ENCODE results near the gene DIP2B.

Gene DIP2B

GRCh38 chr12:50780013-50780412 lies 275.2 kb downstream of the DIP2B start:
- TF ChIP-seq, protein P1, sequence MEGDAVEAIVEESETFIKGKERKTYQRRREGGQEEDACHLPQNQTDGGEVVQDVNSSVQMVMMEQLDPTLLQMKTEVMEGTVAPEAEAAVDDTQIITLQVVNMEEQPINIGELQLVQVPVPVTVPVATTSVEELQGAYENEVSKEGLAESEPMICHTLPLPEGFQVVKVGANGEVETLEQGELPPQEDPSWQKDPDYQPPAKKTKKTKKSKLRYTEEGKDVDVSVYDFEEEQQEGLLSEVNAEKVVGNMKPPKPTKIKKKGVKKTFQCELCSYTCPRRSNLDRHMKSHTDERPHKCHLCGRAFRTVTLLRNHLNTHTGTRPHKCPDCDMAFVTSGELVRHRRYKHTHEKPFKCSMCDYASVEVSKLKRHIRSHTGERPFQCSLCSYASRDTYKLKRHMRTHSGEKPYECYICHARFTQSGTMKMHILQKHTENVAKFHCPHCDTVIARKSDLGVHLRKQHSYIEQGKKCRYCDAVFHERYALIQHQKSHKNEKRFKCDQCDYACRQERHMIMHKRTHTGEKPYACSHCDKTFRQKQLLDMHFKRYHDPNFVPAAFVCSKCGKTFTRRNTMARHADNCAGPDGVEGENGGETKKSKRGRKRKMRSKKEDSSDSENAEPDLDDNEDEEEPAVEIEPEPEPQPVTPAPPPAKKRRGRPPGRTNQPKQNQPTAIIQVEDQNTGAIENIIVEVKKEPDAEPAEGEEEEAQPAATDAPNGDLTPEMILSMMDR (IDR thresholded peaks at IDR 0.05; ENCODE audit: insufficient read depth, low read depth, low read length, missing control alignments): no peak
- no peak overlapping the region for H3K4me3 ChIP-seq (ENCODE audit: low read length)
- DNase-seq (ENCODE audit: low read depth): no peak

GRCh38 chr12:50784501-50784900 lies 279.7 kb downstream of the DIP2B start:
- TF ChIP-seq, protein P1 (IDR thresholded peaks at IDR 0.05; ENCODE audit: insufficient read depth, low read depth, low read length, missing control alignments): no peak
- no peak overlapping the region for H3K4me3 ChIP-seq (ENCODE audit: low read length)
- DNase-seq (ENCODE audit: low read depth): no peak

GRCh38 chr12:50785406-50786001 lies 280.7 kb downstream of the DIP2B start:
- H3K4me3 ChIP-seq (ENCODE audit: low read length): no peak overlapping the region
- TF ChIP-seq, protein P1 (IDR thresholded peaks at IDR 0.05; ENCODE audit: insufficient read depth, low read depth, low read length, missing control alignments): no peak
- peak; percentile 23 for DNase-seq (ENCODE audit: low read depth)

- peak overlapping the region; percentile 25 for H3K4me3 ChIP-seq (ENCODE audit: low read length)
- TF ChIP-seq, protein P1 (IDR thresholded peaks at IDR 0.05; ENCODE audit: insufficient read depth, low read depth, low read length, missing control alignments): no peak
- peak; percentile 99 for DNase-seq (ENCODE audit: low read depth)
Measured at GRCh38 chr12:50786498-50787231, 281.9 kb downstream of the DIP2B start.

- peak; percentile 14 for DNase-seq (ENCODE audit: low read depth)
- no peak overlapping the region for H3K4me3 ChIP-seq (ENCODE audit: low read length)
- TF ChIP-seq, protein P1 (IDR thresholded peaks at IDR 0.05; ENCODE audit: insufficient read depth, low read depth, low read length, missing control alignments): no peak
Measured at GRCh38 chr12:50787618-50788017, 282.8 kb downstream of the DIP2B start.

DNA sequence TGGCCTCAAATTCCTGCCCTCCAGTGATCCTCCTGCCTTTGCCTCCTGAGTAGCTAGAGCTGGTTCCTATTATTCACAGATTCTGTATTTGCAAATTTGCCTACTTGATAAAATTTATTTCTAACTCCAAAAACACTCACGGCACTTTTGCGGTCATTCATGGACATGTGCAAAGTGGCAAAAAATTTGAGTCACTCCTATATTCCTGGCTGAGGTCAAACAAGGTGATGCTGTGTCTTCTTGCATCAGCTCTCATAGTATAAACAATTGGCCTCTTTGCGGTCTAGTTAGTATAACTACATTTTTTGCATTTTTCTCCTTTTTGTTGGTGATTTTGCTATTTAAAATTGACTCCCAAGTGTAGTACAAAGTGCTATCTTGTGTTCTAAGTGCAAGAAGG lies 283.8 kb downstream of the DIP2B start:
- peak; percentile 20 for DNase-seq (ENCODE audit: low read depth)
- H3K4me3 ChIP-seq (ENCODE audit: low read length): no peak overlapping the region
- TF ChIP-seq, protein P1 (IDR thresholded peaks at IDR 0.05; ENCODE audit: insufficient read depth, low read depth, low read length, missing control alignments): no peak

Measured in epithelial cell of esophagus (primary cell).